Endothelial cell of umbilical vein (primary cell): Measurements from ENCODE around the gene SPIRE2. TPM values are rescaled to one million over a fixed set of nuclear protein-coding genes. Genes with fewer than 3 reads are reported as not detected.

ENCODE experiments used
- BruUV-seq: library from RNA; stranded (reverse); fragments of 400-500 nt; replicated peaks from 2 replicates; lab custom pipeline; 2021; lab: Mats Ljungman, UMichigan
- CTCF ChIA-PET: fragments of 300-600, 350-600 bp; sonication (Branson Sonifier 250); formaldehyde crosslinking; loops from one replicate; lab custom pipeline; 2021; ENCODE audit warnings: antibody characterized with exemption, inconsistent platforms; lab: Charles Lee
- POLR2A ChIA-PET: fragments of 300-600, 350-600 bp; sonication (Branson Sonifier 250); formaldehyde crosslinking; loops from one replicate; lab custom pipeline; 2021; ENCODE audit warnings: antibody characterized with exemption, inconsistent platforms; lab: Charles Lee
- DNase-seq: peaks from one replicate; pipeline ENCODE4 v3.0.0-alpha.2; 2011; ENCODE audit warnings: low read depth, low spot score
- FAIRE-seq: peaks from 2 replicates; lab custom pipeline; 2011; peaks lifted over from hg19 to GRCh38; lab: Jason Lieb, UNC
- H2AFZ ChIP-seq: 2 replicates; pipeline ENCODE4 v1.6.0; 2012; ENCODE audit warnings: low read depth, low read length, control low read depth, inconsistent platforms
- H3K27ac ChIP-seq: 2 replicates; pipeline ENCODE4 v1.5.1; 2011; ENCODE audit warnings: low read depth, mild to moderate bottlenecking, control low read depth, low read length, moderate library complexity; ENCODE audit not compliant: insufficient read depth
- H3K27me3 ChIP-seq, 2 experiments: 2 replicates each; pipeline versions ENCODE4 v1.6.0 to v1.6.1; 2011; ENCODE audit warnings: low read length in 2 of 2, mixed read lengths in 1 of 2; ENCODE audit not compliant: control insufficient read depth in 2 of 2, insufficient read depth in 2 of 2
- H3K36me3 ChIP-seq, 2 experiments: 2 replicates in 1 of 2; 3 replicates in 1 of 2; pipeline ENCODE4 v1.5.1; 2011; ENCODE audit warnings: low read length in 2 of 2, mild to moderate bottlenecking in 1 of 2, moderate library complexity in 1 of 2; ENCODE audit not compliant: control insufficient read depth in 2 of 2, insufficient read depth in 2 of 2; ENCODE audit errors: extremely low read depth in 1 of 2
- H3K4me1 ChIP-seq: 3 replicates; pipeline ENCODE4 v1.5.1; 2011; ENCODE audit warnings: mild to moderate bottlenecking, low read length; ENCODE audit not compliant: control insufficient read depth, insufficient read depth; ENCODE audit errors: extremely low read depth
- H3K4me2 ChIP-seq: 2 replicates; pipeline ENCODE4 v1.6.1; 2011; ENCODE audit warnings: low read length, control low read depth, mixed read lengths; ENCODE audit not compliant: insufficient read depth
- H3K4me3 ChIP-seq, 3 experiments: fragments of 200-600 bp in 1 of 3; sonication (generic), shearing (Covaris generic) in 1 of 3; replicated peaks in 1 of 3; 2 replicates each; pipeline ENCODE4 v1.5.1; 2011 to 2016; ENCODE audit warnings: control low read depth in 3 of 3, low read length in 3 of 3, mild to moderate bottlenecking in 2 of 3, inconsistent platforms in 1 of 3, low read depth in 1 of 3, moderate library complexity in 1 of 3; ENCODE audit not compliant: insufficient read depth in 1 of 3
- H3K79me2 ChIP-seq: 2 replicates; pipeline ENCODE4 v1.6.0; 2012; ENCODE audit warnings: low read length, inconsistent platforms; ENCODE audit not compliant: control insufficient read depth, insufficient read depth
- H3K9ac ChIP-seq: replicated peaks from 2 replicates; pipeline ENCODE3; 2011; ENCODE audit warnings: low read length, control low read depth; ENCODE audit not compliant: insufficient read depth; ENCODE audit errors: extremely low read depth
- H3K9me1 ChIP-seq: replicated peaks from 3 replicates; pipeline ENCODE4 v1.6.0; 2011; ENCODE audit warnings: mild to moderate bottlenecking, low read length; ENCODE audit not compliant: control insufficient read depth, insufficient read depth; ENCODE audit errors: extremely low read depth
- H3K9me3 ChIP-seq: replicated peaks from 2 replicates; pipeline ENCODE4 v1.5.1; 2012; ENCODE audit warnings: low read length, inconsistent platforms; ENCODE audit not compliant: control insufficient read depth, insufficient read depth
- H4K20me1 ChIP-seq: replicated peaks from 2 replicates; pipeline ENCODE3; 2011; ENCODE audit warnings: mild to moderate bottlenecking, low read length; ENCODE audit not compliant: control insufficient read depth, insufficient read depth; ENCODE audit errors: extremely low read depth
- CTCF ChIP-seq, 2 donors: IDR thresholded peaks; 1 replicate in 1 of 2; 2 replicates in 1 of 2; pipeline ENCODE4 v1.5.1; 2011; ENCODE audit warnings: low read length in 2 of 2, mild to moderate bottlenecking in 2 of 2, moderate library complexity in 2 of 2, control low read depth in 1 of 2, inconsistent platforms in 1 of 2, low read depth in 1 of 2; ENCODE audit not compliant: insufficient read depth in 1 of 2; ENCODE audit errors: extremely low read depth in 1 of 2
- EZH2 ChIP-seq: IDR thresholded peaks from 2 replicates; pipeline ENCODE4 v1.6.1; 2012; ENCODE audit warnings: borderline replicate concordance, low read depth, mild to moderate bottlenecking, moderate library complexity, low read length, inconsistent platforms; ENCODE audit not compliant: severe bottlenecking
- FOS ChIP-seq: IDR thresholded peaks from 2 replicates; pipeline ENCODE4 v1.6.1; 2011; ENCODE audit warnings: mild to moderate bottlenecking, low read length, moderate library complexity, borderline replicate concordance; ENCODE audit not compliant: insufficient read depth
- GATA2 ChIP-seq: IDR thresholded peaks from 2 replicates; pipeline ENCODE4 v1.7.0; 2011; ENCODE audit warnings: low read depth, mild to moderate bottlenecking, moderate library complexity, mixed read lengths, low read length; ENCODE audit not compliant: insufficient read length, insufficient read depth
- JUN ChIP-seq: IDR thresholded peaks from 2 replicates; pipeline ENCODE4 v1.6.1; 2011; ENCODE audit warnings: borderline replicate concordance, low read depth; ENCODE audit not compliant: insufficient read length, insufficient read depth
- MAX ChIP-seq: IDR thresholded peaks from 2 replicates; pipeline ENCODE4 v1.6.1; 2011; ENCODE audit not compliant: insufficient read depth, insufficient read length
- MYC ChIP-seq: IDR thresholded peaks from one replicate; pipeline ENCODE4 v1.6.1; 2011; ENCODE audit warnings: mild to moderate bottlenecking, low read depth, low read length
- POLR2A ChIP-seq: IDR thresholded peaks from 2 replicates; pipeline ENCODE4 v1.6.1; 2012; ENCODE audit warnings: low read depth, mild to moderate bottlenecking, control low read depth, low read length
- POLR2AphosphoS5 ChIP-seq: IDR thresholded peaks from 2 replicates; pipeline ENCODE4 v1.6.1; 2012; ENCODE audit warnings: low read depth, mild to moderate bottlenecking, control low read depth, low read length, moderate library complexity; ENCODE audit not compliant: insufficient read depth
- dilution Hi-C: fragments of 300-500 bp; cut with MboI; formaldehyde crosslinking; loops from one replicate; pipeline ENCODE4 v1.15.0; 2019; ENCODE audit warnings: low sequenced_read_pairs; ENCODE audit not compliant: extremely low pct_ligation_motif_present
- intact Hi-C: fragments of 100-400 bp; cut with micrococcal nuclease; formaldehyde crosslinking; loops from one replicate; pipeline ENCODE4 v1.10.0; 2022
- polyA plus RNA-seq, 4 experiments: library from polyadenylated mRNA; depleted of rRNA in 3 of 4; stranded (reverse) in 3 of 4; unstranded in 1 of 4; fragments of >200 nt; gene quantifications; 2 replicates each; pipeline versions ENCODE4 v1.2.1 to v1.2.3, GENCODE V29; 2011 to 2012; ENCODE audit warnings: missing spikeins in 1 of 4
- total RNA-seq: library from RNA; stranded (reverse); gene quantifications from 2 replicates; pipeline ENCODE4 v1.2.3, GENCODE V29; 2021

SPIRE2 gene
- total and polyA plus RNA-seq, 2 donors (not counting 3 experiments of a cell fraction or from before 2014, with no cell fraction given), result 1.2 to 3.1 TPM

- H3K4me1 ChIP-seq, result no peaks in the 10 kb centered on the region
- POLR2A ChIA-PET, result no interaction called here
- dilution Hi-C loops, result no loop called here
These were observed 25.2 kb downstream of the SPIRE2 start for GRCh38 chr16:89853306-89853993.

More at GRCh38 chr16:89853306-89853993, 25.2 kb downstream of the SPIRE2 start:
- CTCF ChIA-PET, result no interaction called here
- Histone ChIP-seq H3K36me3 (no peaks in the 10 kb centered on the region), H3K27me3 (no peaks in the 10 kb centered on the region), H3K4me3 (no peak overlapping the region), H3K27ac (no peak overlapping the region), H3K9ac (no peak overlapping the region), H2AFZ (no peak overlapping the region), H3K79me2 (no peaks in the 10 kb centered on the region), H4K20me1 (no peaks in the 10 kb centered on the region), H3K4me2 (no peak overlapping the region), H3K9me3 (no peaks in the 10 kb centered on the region), H3K9me1 (no peaks in the 10 kb centered on the region)
- no TSS peak for BruUV-seq
- FAIRE-seq (no peak), DNase-seq (no peak)
- TF ChIP-seq MAX (no peak), JUN (no peak), POLR2AphosphoS5 (no peak), CTCF (IDR thresholded peaks at IDR 0.05; ENCODE audit: extremely low read depth in 1 of 2, insufficient read depth in 1 of 2, low read depth in 1 of 2, low read length in 2 of 2) (no peak), FOS (no peak), MYC (no peak), GATA2 (no peak), POLR2A (no peak), EZH2 (no peak)
- intact Hi-C loops, result no loop called here
